Astrocyte of the spinal cord (primary cell): ENCODE data around the gene TMEM120B.
A peak's percentile ranks its signal among the peaks of the same experiment; 100 is the strongest.

Experiments used
- DNase-seq: peaks from one replicate; pipeline ENCODE4 v3.0.0; 2011; ENCODE audit warnings: low read depth, low spot score
- H3K4me3 ChIP-seq: 2 replicates; pipeline ENCODE4 v1.5.1; 2011; ENCODE audit warnings: low read depth, mild to moderate bottlenecking, low read length, moderate library complexity
- in situ Hi-C: cut with HindIII; loops from 2 replicates; pipeline ENCODE4 v1.10.0; 2017; ENCODE audit warnings: low sequenced_read_pairs
- TF ChIP-seq, protein P1 (sequence below): IDR thresholded peaks from 2 replicates; pipeline ENCODE4 v1.5.1; 2012; ENCODE audit warnings: low read depth, mild to moderate bottlenecking, low read length, inconsistent platforms

The TMEM120B gene

GRCh38 chr12:121791671-121792551 lies 79.4 kb downstream of the TMEM120B start:
- TF ChIP-seq, protein P1, sequence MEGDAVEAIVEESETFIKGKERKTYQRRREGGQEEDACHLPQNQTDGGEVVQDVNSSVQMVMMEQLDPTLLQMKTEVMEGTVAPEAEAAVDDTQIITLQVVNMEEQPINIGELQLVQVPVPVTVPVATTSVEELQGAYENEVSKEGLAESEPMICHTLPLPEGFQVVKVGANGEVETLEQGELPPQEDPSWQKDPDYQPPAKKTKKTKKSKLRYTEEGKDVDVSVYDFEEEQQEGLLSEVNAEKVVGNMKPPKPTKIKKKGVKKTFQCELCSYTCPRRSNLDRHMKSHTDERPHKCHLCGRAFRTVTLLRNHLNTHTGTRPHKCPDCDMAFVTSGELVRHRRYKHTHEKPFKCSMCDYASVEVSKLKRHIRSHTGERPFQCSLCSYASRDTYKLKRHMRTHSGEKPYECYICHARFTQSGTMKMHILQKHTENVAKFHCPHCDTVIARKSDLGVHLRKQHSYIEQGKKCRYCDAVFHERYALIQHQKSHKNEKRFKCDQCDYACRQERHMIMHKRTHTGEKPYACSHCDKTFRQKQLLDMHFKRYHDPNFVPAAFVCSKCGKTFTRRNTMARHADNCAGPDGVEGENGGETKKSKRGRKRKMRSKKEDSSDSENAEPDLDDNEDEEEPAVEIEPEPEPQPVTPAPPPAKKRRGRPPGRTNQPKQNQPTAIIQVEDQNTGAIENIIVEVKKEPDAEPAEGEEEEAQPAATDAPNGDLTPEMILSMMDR, result no peak
- H3K4me3 ChIP-seq, result no peak overlapping the region
- in situ Hi-C loops, result no loop called here
- no peak for DNase-seq

GRCh38 chr12:121792607-121793439 lies 80.3 kb downstream of the TMEM120B start:
- in situ Hi-C loops, result no loop called here
- DNase-seq, result no peak
- peak overlapping the region; percentile 49 for H3K4me3 ChIP-seq
- TF ChIP-seq, protein P1, result no peak

DNA sequence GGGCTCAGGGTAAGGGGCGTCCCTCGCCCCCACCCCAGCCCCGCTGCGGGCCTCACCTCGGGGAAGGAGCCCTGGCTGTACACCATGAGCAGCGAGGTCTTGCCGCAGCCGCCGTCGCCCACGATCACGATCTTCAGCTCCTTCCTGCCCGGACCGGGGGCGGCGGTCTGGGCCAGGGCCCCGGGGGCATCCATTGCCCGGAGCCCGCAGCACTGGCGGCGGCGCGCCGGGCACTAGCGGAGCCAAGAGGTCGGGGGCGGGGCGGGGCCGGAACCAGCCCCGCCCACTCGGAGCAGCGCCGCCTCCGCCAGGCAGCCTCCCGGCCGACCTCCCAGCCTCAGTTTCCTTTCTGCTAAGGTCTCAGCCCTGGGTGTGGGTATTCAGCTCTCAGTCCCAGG lies 80.9 kb downstream of the TMEM120B start, which contains the start of gene RHOF:
Gene RHOF (minus strand): TSS at position 249 of the 398 bp plus-strand sequence. CDS start 55 bp downstream, at position 194.
- in situ Hi-C loops, result no loop called here
- TF ChIP-seq, protein P1, result no peak
- peak within 1 kb of the TSS; percentile 49 for H3K4me3 ChIP-seq
- no peak for DNase-seq

DNA sequence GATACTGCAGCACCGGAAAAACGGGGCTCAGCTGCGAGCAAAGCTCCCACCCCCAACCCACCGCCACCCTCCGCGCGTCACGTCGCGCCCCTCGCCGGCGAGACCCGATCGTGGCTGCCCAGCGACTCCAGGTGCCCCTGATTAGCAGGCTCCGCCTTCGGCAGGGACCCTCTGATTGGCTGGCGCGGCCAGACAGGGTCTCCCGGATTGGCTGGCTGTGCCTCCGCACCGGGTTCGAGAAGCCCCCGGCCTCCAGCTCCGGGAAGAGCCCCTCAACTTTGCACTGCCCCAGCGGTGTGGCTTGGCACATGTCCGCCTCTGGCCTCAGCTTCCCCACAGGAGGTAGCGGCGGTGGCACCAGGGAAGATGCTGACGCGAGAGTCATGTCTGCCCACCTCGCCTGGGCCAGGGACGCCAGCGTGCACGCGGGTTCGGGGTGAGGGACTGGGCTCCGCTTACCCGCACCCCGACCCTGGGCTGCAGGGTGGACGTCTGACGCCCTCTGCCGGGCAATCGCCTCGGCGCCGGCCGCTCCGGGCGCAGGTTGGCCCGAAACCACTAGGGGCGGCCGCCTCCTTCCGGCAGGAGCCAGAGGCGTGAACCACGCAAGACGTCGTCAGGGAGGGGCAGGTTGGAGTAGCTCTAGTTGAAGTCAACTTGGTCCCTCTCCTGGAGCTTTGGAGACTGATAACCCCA lies 81.4 kb downstream of the TMEM120B start:
- in situ Hi-C loops, result no loop called here
- DNase-seq, result peak; percentile 93
- peak overlapping the region; percentile 49 for H3K4me3 ChIP-seq
- TF ChIP-seq, protein P1, result peak; percentile 100

DNA sequence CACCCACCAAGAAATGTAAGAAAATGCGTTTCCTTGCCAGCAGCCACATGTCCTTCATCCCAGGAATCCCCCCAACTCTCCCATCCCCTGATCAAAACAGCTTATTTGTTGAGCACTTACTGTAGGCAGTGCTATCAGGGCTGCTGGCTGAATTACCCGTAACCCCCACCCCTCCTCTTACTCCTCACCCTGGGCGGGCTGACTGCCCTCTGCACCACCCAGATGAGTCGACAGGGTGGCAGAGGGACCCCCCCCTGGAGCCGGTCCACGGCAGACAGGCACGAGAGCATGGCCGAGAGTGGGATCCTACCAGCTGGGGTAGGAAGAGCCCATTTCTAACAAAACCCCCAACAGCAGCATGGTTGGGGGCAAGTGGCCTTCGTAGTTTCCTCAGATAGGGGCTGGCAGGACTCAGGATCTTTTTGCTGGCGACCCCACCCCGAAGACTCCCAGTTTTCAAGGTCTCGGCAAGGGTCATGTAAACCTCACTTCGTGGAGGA lies 82.0 kb downstream of the TMEM120B start:
- no peak for DNase-seq
- in situ Hi-C loops, result no loop called here
- TF ChIP-seq, protein P1, result no peak
- peak overlapping the region; percentile 12 for H3K4me3 ChIP-seq
